Measurements from ENCODE around the gene PACRG. TPM values are rescaled to one million over a fixed set of nuclear protein-coding genes. Genes with fewer than 3 reads are reported as not detected.

PACRG gene
- total RNA-seq, 1 donor = 1.4 TPM

DNA sequence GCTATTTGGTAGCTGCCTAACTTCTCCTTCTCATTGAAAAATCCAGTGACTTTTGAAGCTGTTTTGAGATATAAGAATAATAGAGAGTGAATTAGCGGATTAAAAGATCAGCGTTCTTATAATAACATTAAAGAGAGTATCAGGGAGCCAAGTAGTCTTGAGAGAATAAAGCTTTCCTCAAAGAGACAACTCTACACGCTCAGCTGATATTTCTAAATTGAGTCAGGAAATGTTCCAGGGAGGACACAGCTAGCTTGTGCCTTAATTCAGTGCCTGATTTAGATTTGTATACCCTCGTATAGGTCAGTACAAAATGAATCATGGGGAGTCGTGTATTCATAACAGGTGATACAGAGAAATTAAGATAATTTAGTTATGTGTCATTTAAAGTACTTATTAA is 611.7 kb downstream of the PACRG start:
- no peak for DNase-seq (ENCODE audit: insufficient read length, low spot score, missing footprints)
- Histone ChIP-seq H3K79me2 (ENCODE audit: insufficient read depth, low read length) (no peaks in the 10 kb centered on the region), H4K20me1 (ENCODE audit: insufficient read depth, low read length) (no peaks in the 10 kb centered on the region), H3K4me1 (ENCODE audit: insufficient read depth, low read length) (peaks cover 19% of the 10 kb centered on the region), H3K9me3 (ENCODE audit: low read depth, low read length) (no peaks in the 10 kb centered on the region), H3K4me3 (ENCODE audit: insufficient read depth, low read length) (no peak overlapping the region), H3K27ac (ENCODE audit: low read depth, low read length) (peak overlapping the region; percentile 26), H3K27me3 (ENCODE audit: insufficient read depth, low read length) (no peaks in the 10 kb centered on the region), H3K36me3 (ENCODE audit: insufficient read depth, low read length) (no peaks in the 10 kb centered on the region), H3K4me2 (ENCODE audit: insufficient read depth, low read length) (peak overlapping the region; percentile 35), H2AFZ (ENCODE audit: low read length) (peak overlapping the region; percentile 40)
- TF ChIP-seq, protein P1, sequence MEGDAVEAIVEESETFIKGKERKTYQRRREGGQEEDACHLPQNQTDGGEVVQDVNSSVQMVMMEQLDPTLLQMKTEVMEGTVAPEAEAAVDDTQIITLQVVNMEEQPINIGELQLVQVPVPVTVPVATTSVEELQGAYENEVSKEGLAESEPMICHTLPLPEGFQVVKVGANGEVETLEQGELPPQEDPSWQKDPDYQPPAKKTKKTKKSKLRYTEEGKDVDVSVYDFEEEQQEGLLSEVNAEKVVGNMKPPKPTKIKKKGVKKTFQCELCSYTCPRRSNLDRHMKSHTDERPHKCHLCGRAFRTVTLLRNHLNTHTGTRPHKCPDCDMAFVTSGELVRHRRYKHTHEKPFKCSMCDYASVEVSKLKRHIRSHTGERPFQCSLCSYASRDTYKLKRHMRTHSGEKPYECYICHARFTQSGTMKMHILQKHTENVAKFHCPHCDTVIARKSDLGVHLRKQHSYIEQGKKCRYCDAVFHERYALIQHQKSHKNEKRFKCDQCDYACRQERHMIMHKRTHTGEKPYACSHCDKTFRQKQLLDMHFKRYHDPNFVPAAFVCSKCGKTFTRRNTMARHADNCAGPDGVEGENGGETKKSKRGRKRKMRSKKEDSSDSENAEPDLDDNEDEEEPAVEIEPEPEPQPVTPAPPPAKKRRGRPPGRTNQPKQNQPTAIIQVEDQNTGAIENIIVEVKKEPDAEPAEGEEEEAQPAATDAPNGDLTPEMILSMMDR (IDR thresholded peaks at IDR 0.05; ENCODE audit: extremely low read depth, low read depth, low read length) = no peak

DNA sequence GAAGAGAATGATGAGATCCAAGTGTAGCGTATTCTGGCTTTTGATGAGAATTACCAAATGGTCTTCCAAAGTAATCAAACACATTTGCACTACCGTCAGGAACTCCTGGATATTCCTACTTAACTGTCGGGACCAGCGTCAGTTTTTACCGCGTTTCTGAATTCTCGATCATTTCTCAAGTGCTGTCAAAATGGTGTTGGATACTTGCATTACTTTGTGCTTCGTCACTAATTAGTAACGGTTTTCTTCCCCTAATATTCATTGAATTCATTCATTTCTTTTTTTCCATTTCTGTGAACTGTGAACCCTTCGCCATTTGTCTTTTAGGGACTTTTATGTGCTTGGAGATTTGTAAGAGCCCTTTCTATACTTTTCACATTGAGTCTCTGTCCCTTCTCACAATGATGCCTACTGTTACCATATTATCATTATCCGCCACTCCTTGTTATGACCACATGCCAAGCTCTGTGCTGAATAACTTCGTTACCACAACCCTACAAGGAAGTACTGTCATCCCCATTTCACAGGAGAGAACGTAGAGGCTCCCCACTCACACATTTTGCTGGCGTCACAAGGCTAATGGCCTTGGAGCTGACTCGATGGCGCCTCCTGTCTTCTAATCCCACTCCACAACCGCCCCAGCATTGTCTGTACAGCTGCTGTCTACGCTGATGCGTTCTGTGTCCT is 612.6 kb downstream of the PACRG start:
- no peak overlapping the region for H3K27ac ChIP-seq (ENCODE audit: low read depth, low read length)
- H3K4me1 ChIP-seq (ENCODE audit: insufficient read depth, low read length) = peaks cover 15% of the 10 kb centered on the region
- H3K4me2 ChIP-seq (ENCODE audit: insufficient read depth, low read length) = no peak overlapping the region
- no peak overlapping the region for H3K4me3 ChIP-seq (ENCODE audit: insufficient read depth, low read length)
- H2AFZ ChIP-seq (ENCODE audit: low read length) = no peak overlapping the region
- H3K9me3 ChIP-seq (ENCODE audit: low read depth, low read length) = no peaks in the 10 kb centered on the region
- no peaks in the 10 kb centered on the region for H3K36me3 ChIP-seq (ENCODE audit: insufficient read depth, low read length)
- no peaks in the 10 kb centered on the region for H3K79me2 ChIP-seq (ENCODE audit: insufficient read depth, low read length)
- no peaks in the 10 kb centered on the region for H3K27me3 ChIP-seq (ENCODE audit: insufficient read depth, low read length)
- no peak for DNase-seq (ENCODE audit: insufficient read length, low spot score, missing footprints)
- TF ChIP-seq, protein P1 (IDR thresholded peaks at IDR 0.05; ENCODE audit: extremely low read depth, low read depth, low read length) = no peak
- H4K20me1 ChIP-seq (ENCODE audit: insufficient read depth, low read length) = no peaks in the 10 kb centered on the region

DNA sequence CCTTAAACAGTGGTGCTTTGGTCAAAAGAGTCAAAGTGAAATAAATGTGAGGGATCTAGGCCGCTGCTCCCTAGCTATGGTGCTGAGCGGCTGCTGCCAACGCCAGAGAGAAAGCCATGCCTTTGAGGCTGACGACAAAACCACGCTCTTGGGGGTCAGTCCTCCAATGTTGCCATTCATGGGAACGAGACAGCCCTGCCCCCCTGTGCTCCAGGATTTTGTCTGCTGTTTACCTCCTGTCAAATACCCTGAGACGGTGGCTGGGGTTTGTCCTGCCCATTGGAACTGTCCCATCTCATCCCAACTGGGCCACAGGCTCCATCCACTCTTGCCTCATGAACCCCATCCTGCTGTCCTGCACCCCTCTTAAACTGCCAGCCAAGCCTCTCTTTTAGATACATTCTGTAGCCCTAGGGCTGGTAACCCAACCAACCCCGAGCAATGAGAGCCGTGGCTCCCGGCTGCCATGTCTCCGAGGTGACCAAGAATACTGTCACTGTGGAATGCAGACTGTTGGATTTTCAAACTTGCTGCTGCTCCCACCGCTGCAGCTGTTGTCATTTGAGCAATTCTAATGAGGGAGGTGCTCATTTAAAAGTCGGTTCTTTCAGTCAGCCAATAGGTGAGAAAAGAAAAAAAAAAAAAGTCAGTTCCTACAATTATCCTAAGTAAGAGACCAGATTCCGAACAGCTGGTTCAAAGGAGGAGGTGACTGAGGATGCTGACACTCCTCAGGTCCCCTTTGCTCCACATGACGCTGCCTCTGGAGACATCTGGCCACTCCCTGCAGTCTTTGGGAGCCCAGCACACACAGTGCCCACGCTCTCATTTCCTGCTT is 613.7 kb downstream of the PACRG start:
- TF ChIP-seq, protein P1 (IDR thresholded peaks at IDR 0.05; ENCODE audit: extremely low read depth, low read depth, low read length) = no peak
- no peaks in the 10 kb centered on the region for H3K27me3 ChIP-seq (ENCODE audit: insufficient read depth, low read length)
- no peaks in the 10 kb centered on the region for H3K79me2 ChIP-seq (ENCODE audit: insufficient read depth, low read length)

More for the DNA sequence above, 613.7 kb downstream of the PACRG start:
- no peak overlapping the region for H3K27ac ChIP-seq (ENCODE audit: low read depth, low read length)
- no peak overlapping the region for H3K4me3 ChIP-seq (ENCODE audit: insufficient read depth, low read length)
- H4K20me1 ChIP-seq (ENCODE audit: insufficient read depth, low read length) = no peaks in the 10 kb centered on the region
- no peak for DNase-seq (ENCODE audit: insufficient read length, low spot score, missing footprints)
- H3K4me1 ChIP-seq (ENCODE audit: insufficient read depth, low read length) = peaks cover 11% of the 10 kb centered on the region
- no peaks in the 10 kb centered on the region for H3K9me3 ChIP-seq (ENCODE audit: low read depth, low read length)
- H2AFZ ChIP-seq (ENCODE audit: low read length) = peak overlapping the region; percentile 20
- H3K36me3 ChIP-seq (ENCODE audit: insufficient read depth, low read length) = no peaks in the 10 kb centered on the region
- H3K4me2 ChIP-seq (ENCODE audit: insufficient read depth, low read length) = no peak overlapping the region
